Measurements from ENCODE around the gene SH3RF3.
A peak's percentile ranks its signal among the peaks of the same experiment; 100 is the strongest.
"Not testable (repeated sequence)": the region's sequence is repeated elsewhere in the genome, so short reads cannot be mapped to it uniquely, and the experiment has no call there.

The SH3RF3 gene

DNA sequence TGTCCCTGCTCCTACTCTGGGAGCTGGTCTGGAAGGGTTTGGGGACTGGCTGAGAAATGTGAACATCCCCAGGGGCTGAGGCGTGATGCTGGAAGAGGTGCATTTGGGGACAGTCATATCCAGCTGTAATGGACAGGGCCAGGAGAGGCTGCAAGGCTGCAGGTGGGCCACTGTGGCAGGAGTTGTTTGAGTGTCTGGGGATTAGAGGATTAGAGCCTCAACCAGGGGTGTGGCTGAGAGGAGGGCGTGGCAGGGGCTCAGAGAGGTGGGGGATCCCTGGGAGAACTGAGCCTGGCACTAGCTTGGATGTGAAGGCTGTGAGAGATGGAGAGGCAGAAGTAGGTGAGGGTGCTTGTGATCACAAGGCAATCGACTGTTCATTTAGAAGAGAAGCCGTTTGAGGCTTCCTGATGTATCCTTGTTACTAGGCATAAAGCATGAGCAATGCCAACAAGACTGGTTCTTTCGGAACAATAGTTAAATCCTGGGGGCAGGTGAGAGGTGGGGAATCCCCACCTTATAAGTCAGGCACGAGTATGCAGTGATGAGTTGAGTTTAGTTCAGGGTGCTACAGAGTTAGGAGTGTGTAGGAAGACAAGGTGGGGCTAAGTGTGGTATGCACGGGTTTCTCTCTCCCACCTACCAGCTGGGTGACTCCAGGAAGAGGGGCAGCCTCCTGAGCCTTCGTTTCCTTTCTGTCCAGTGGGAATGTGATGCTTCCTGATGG is 31.9 kb downstream of the SH3RF3 start:
- DNase-seq: no peak

DNA sequence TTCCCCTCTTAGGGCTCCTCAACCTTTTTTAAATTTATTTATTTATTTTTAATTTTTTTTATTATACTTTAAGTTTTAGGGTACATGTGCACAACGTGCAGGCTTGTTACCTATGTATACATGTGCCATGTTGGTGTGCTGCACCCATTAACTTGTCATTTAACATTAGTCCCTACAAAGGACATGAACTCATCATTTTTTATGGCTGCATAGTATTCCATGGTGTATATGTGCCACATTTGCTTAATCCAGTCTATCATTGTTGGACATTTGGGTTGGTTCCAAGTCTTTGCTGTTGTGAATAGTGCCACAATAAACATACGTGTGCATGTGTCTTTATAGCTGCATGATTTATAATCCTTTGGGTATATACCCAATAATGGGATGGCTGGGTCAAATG is 33.4 kb downstream of the SH3RF3 start:
- DNase-seq: not testable (repeated sequence)

DNA sequence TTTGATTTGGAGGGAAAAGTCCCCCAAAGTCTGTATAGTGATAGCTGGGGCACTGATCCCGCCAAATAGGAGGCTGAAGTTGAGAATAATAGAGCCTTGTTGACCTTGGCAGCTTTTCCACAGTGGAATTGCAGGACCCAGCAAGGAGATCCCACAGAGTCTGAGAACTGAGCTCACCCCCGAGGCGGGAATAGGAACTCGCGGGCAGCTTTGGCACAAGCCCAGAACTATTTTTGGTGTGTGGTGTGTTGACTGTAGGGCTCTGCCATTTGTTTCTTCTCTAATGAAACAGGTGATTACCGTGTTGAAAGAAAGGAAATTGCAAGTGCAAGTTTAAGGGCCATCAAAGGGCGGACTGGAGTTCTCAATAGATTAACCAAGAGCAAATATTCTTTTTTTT is 34.0 kb downstream of the SH3RF3 start:
- DNase-seq: peak; percentile 60

DNA sequence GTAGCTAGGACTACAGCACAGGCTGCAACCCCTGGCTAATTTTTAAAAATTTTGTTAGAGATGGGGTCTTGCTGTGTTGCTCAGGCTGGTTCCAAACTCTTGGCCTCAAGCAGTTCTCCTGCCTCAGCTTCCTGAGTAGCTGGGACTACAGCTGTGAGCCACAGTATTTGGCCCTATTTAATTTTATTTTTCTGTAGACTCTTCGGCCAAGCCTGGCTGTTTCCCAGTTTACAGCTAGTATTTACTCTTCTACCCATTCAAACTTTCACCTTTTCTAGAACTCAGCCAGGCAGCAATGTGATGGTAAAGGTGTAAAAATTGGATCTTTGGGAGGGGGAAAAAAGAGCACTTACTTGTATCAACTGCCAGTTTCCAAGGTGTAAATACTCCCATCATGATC is 35.3 kb downstream of the SH3RF3 start:
- no peak for DNase-seq

DNA sequence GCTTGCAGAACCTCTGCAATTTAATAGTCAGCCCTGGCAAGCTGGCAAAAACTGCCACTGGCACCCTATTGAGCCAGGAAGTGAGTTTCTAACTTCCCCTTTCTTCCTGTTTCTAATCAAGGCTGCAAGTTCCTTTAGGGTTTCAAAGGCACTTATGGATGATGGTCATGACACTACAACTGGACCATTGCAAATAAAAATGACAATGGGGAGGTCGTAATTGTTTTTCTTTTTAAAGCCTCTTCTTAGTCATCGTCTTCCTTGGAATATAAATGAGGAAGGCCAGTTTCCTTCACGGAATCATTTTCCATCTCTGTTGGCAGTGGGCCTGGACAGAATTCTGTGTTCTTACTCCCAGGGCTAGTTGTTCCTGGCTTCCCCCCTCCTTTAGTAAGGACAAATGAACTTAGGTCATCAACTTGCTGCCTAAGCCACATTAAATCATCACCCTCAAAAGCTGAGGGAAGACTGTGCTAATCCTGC is 35.8 kb downstream of the SH3RF3 start:
- DNase-seq: no peak

DNA sequence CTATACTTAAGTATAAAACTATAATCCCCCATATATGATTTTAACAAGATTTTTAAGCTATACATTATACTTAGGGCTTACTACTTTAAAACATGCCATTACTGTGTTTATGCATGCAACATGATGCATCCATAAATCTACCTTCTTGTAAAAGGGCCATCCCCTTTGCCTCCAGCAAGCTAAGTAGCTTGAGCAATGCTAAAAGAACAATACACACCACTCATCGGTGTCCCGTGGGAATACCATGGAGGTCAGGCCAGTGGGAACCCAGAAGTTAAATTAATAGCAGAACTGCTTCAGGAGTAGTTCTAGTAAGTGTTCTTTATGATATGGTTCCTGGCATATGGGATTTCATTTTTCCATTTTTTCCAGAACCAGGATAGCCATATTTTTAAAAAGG is 37.8 kb downstream of the SH3RF3 start:
- DNase-seq: no peak

DNA sequence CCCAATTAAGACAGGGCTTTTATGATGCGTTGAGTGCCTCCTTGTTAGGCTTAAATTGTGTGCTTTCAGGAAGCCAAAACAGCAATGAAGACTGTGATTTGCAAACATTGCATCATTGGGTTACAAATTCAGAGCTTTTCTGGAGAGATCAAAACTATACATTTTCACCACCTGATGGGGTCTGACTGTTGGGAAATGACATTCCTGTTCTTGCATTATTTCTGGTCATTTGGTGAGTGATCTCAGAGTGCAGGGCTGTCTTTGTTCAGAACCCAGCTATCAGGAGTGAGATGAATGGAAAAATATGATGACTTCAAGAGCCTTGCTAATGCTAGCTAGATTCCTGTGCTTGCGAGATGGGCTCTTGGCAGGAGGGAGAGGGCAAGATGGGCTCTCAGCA is 39.1 kb downstream of the SH3RF3 start:
- no peak for DNase-seq

DNA sequence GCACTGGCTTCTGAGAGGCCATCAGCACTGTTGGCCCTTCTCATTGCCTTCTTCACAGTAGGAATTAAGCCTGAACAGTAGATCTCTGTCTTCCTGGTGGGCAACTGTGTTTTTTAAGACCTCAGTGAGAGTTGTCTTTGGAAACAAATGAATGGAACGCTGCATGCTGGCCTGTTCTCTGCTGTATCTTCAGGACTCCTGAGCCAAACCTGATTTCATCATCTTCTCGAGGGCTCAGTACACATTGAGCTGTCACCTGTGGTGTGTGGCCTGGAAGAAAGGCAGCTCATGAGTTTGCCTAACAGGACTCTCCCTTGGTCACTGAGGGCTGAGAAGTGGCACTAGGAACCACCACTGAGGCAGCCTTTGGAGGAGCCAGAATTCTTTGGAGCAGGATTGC is 39.7 kb downstream of the SH3RF3 start:
- no peak for DNase-seq

DNA sequence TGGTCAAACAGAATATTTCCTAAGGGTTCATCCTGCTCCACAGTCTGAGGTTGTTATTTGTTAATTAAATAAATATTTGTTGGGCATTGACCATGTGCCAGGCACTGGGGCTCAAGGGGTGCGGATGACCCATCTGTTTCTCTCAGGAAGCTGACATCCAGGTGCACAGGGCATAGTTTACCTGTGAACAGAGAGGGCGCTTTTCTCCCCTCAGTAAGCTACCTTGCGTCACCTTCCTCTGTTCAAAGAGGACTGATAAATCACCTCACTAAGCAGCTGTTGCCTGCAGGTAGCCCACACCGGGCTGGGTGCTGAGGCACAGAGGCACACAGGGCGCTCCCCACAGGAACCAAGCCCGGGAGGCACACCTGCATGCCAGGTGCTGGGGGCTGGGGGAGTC is 41.6 kb downstream of the SH3RF3 start:
- DNase-seq: no peak

DNA sequence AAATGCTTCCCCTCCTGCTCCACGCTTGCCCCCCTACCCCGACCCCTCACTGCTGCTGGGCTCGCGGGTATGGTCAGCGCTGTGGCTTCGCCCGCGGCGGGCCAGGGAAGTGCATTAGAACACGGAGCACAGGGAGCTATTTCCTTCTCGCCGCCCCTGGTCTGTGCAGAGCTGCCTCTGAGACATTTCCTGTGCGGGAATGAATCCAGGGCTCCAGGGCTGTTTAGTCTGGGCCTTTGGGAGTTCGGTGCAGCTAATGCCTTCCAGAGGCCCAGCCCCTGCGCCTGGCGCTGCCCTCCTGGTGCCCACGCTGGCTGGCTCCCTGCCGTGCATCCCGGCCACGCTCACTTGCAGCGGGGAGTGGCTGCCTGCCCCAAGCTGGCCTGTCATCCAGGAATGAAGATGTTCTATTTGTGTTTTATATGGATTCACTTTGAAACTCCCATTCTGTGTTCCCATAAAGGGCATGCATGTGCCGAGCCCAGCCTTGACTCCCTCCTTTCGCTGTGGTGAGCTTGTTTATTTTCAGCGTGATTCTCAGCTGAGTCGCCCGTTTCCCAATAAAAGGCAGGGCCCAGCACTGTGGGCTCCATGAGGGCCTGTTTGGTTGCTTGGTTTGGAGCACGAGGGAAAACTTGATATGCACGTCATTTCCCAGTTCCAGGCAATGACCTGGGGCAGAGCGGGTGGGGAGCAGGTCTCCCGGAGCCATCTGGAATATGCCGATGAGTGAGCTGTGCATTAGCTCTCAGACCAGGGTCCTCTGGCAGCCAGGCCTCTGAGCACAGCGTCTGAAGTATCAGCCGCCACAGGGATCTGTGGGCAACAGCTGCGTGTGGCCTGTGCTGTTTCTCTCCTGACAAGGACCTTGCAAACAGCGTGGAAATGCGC is 42.7 kb downstream of the SH3RF3 start:
- no peak for DNase-seq

DNA sequence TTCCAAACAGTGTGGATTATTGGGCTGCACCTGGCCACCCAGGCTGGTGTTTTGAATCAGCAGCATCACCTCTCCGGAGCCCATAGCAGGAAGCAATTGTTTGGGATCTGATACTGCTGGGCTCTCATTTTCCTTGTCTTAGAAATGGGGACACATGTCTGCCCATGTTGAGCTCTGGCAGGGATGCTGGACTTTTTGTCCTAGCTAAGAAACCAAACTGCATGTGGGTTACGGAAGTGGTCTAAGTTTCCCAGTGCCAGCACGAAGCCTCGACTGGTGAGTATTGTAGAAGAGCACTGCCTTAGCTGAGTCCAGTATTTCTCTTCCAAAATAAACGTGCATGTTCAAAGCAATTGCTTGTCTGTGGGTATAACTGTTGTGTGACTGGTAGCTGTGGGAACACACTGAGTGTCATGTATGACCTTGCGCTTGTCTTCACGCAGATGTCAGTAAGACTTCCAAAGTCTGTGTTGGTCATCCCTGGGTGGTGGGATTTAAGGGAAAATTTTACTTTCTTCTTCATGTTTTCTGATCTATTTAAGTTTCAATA is 43.6 kb downstream of the SH3RF3 start:
- DNase-seq: no peak

DNA sequence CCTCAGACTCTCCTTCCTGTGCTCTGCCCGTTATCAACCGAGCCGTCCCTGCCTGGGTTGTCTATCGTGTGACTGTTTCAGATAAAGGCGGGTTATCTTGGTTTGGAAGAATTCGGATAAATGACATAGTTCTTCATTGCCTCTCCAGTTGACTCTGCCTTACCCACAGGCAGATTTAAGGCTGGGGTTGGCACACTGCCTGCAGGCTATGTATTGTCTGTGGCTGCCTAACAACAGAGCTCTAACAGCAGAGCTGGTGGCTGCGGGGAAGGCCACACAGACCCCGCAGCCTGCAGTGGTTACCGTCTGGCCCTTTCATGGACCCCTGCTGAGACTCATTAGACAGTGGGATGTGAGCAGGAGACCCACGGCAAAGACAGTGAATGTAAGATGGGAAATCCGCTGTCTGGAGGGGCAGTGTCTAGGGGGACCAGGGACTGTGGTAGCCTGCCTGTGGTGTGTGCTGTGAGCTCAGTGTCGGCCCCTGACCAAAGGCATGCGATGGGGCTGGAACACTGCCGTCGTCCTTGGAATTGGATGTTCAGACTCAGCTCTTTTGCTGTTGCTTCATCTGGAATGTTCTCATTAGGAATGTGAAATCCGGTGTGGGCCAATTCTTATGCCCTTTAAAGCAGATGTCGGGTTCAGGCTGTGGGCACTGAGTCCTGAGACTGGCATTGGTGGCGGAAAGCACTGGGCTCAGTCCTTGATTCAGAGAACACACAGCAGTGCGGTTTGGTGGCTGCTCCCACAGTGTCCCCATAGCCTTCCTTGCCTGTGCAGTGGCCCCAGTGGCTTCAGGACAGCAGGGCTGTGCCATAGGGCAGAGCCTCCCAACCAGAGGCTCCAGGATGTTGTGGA is 44.5 kb downstream of the SH3RF3 start:
- no peak for DNase-seq

DNA sequence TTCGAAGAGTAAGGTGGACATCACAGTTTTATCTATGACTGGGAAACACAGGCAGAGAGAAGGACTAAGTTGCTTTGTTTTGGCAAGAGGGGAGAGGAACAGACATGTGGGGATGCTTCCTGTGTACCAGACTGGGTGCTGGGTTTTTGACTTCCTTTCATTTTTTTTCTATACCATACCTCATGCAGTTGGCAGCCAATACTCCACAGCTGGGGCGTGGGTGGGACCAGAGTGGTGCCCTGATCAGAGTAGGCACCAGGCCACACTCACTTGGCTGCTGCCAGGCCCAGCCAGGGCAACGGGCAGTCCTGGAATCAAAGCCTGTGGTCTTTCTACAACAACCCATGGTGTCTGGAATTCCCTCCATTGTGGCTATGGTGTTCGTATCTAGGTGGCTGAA is 45.2 kb downstream of the SH3RF3 start:
- no peak for DNase-seq

DNA sequence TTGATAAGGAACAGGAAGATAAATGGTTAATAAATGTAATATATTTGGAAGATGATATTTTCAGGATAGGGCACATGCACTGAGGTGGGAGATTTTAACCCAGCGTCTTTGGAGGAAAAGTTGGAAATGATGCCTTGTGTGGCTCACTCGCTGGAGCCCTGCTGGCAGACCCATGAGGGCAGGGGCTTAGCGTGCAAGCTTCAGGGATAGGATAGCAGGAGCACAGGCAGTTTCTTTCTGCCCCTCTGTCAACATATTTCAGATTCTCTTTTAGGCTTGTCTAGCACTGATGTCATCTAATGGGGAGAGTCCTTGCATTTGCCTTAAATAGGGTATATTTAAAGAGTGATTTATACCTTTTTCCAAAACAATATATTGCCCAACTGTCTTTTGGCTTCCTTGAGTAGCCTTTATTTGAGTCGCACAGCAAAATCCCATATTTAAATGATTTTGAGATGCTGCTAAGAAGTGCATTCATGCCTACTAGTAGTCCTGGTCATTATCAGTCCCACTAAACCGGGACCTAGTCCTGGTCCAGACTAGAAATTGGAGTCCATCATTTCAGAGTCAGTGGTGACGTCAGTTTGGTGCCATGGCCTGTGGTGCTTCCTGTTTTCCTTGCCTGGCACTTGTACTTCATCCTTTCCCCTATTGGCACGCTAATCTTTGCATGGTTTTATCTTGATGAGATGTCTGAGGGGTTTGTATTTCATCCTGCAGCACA is 45.8 kb downstream of the SH3RF3 start:
- DNase-seq: no peak

DNA sequence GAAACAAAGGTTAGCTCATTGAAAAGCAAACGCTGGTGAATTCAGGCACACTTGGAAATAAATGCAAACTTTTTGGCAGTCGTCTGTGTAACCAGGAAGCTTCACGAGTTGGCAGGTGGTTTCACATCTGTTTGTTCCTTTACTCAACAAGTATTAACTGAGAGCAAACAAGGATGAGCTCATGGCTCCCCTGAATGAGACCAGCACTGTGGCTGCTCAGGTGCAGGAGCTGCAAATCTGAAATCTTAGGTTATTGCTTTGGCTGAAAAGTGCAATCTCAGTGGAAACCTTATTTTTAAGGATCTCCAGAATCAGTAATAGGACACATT is 46.3 kb downstream of the SH3RF3 start:
- no peak for DNase-seq

DNA sequence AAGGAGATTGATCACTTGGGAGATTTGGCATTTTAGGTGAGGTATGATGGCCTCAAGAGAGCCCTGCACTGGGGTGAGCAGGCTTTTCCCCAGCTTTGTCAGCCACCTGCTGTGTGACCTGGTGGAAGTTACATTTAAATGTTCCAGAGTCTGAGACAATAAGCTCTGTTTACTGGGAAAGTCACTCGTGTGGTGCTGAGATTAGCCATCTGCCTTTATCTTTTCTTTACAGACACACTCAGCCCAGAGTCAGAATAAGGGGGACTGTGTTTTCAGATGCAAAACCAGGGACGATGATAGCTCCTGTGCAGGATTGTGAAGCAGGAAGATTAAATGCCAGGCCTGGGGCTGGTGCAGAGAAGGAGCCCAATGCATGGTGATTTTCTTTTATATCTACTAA is 47.9 kb downstream of the SH3RF3 start:
- DNase-seq: no peak

DNA sequence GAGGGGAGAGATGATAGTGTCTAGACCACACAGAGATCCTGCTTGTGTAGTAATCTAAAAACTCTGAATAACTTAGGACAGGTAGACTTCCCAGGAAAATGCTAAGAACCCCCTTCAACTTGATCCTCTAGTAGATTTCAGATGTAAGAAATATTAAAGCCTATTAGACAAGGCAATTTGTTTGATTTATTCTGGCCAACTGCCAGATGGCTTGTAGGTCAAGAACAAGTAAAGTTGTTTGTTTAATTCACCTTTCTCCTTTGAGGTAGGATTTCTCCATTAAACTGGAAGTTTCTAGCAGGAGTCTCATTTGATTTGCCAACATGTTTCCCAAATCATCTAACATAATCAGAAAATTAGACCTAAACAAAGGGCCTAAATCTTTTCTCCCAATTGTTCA is 48.6 kb downstream of the SH3RF3 start:
- DNase-seq: no peak

DNA sequence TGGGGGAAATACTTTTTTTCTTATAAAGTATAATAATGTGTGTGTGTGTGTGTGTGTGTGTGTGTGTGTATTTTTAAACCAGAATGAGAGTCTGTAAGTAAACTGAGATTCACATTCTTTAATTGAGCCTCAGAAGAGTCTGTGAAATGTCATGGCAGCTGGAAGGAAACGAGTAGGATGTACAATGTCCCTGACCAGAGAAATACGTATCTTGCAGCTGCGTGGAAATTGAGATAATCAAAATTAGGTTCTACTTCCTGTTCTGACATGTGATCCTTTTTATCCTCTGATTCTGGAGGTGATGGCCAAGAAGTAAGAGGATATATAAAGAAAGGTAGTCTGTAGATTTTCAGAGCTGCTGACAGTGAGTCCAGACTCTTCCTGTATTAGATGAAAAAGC is 50.0 kb downstream of the SH3RF3 start:
- DNase-seq: no peak

DNA sequence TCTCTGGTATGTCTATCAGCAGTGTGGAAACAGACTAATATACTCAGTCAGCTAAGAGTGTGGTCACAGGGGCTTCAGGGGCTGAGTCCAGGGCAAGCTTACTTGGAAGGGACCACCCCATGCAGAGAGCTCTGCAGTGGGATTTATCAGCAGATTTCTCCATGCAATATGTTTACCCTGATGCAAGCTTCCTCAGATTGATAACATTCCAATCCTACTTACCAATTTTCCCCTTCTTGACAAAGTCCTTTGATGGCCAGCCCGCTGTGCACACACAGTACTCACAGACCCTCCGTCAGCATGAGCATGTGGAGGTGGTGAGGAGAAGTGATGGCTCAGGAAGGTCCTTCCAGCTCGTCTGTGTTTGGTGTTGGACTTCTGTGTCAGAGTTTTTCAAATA is 51.8 kb downstream of the SH3RF3 start:
- no peak for DNase-seq

DNA sequence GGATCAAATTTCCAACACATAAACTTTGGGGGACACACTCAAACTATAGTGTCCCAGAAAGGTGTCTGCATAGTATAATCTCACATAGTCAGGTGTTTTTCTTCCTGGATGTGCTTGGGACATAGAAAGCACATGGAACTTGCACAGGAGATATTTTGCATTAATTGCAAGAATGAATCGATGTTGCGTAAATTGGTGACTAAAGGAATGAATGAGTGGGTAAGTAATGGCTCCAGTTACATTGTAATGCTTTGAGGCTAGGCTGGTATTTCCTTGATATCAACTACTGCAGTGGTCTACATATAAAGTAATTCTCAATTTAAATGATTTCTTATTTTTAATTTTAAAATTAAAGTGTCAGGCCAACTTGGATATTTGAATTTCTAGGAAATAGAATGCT is 53.4 kb downstream of the SH3RF3 start:
- DNase-seq: no peak

DNA sequence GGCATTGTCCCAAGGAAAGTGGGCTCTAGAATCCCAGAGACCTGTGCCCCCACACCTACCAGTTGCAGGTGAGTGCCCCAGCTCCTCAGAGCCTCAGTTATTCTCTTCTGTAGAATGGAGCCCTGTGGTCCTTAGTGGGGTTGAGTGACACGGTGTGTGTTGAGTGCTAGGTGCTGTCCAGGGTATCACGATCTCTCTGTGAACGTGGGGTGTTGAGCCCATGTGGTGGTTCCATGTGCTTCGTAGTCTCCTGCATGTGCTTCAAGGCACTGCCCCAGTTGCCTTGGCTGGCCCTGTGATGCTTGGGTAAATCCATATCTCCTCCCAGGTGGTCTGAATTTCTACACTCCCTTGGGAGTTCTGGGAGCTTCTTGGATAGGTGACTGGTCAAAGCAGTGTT is 54.9 kb downstream of the SH3RF3 start:
- DNase-seq: no peak

DNA sequence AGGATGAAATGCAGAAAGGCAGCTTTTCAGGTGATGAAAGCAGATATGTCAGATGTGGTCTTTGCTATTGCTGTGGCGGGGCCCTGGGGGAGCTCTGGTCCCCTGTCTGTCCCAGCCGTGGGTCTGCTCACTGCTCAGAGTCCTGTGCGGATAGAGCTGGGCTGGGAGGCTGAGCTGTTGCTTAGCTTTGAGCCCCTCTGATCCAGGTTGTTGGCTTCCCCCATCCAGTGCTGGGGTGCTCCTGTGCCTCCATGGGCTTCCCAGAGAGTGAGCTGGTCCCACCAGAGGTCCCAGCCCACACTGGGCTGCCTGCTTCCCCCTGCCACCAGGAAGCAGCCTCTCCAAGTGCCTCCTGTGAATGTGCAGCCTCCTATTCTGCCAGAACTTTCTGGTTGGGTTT is 55.4 kb downstream of the SH3RF3 start:
- no peak for DNase-seq

DNA sequence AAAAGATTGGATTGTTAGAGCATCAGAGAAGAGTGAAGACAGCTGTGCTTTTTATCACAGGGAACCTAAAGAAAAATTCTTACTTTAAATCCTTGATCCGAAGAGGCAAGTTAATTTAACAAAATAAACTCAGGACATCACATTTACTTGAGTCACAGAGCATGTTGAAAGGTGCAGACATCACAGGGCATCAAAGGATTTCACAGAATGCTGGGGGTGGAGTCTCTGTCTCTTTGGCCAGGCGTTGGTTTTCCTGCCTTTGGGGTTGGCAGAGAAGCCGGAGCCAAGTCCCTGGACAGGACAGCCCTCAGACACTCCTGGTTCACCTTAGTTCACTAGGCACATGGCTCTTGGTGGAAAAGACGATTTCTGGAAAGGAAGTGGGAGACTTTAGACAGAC is 56.3 kb downstream of the SH3RF3 start:
- DNase-seq: no peak

All from NCI-H1105 (cell line).